ENCODE data around the gene SHROOM3. TPM values are rescaled to one million over a fixed set of nuclear protein-coding genes. Genes with fewer than 3 reads are reported as not detected.

The SHROOM3 gene
- total and polyA plus RNA-seq, 2 donors (not counting 3 experiments of a cell fraction or from before 2014, with no cell fraction given), result 2.7 to 6.7 TPM

- Histone ChIP-seq H3K79me2 (ENCODE audit: control insufficient read depth, insufficient read depth, low read length) (no peaks in the 10 kb centered on the region), H3K9me3 (replicated peaks; ENCODE audit: control insufficient read depth, insufficient read depth, low read length) (no peaks in the 10 kb centered on the region), H3K4me3 (replicated peaks in 1 of 3; ENCODE audit: insufficient read depth in 1 of 3, low read depth in 1 of 3, low read length in 3 of 3) (no peak overlapping the region), H2AFZ (ENCODE audit: low read depth, low read length) (no peak overlapping the region), H3K4me1 (ENCODE audit: control insufficient read depth, extremely low read depth, insufficient read depth, low read length) (no peaks in the 10 kb centered on the region), H3K36me3 (ENCODE audit: control insufficient read depth in 2 of 2, extremely low read depth in 1 of 2, insufficient read depth in 2 of 2, low read length in 2 of 2) (no peaks in the 10 kb centered on the region), H3K27ac (ENCODE audit: insufficient read depth, low read depth, low read length) (no peak overlapping the region), H3K4me2 (ENCODE audit: insufficient read depth, low read length) (no peak overlapping the region), H3K9ac (replicated peaks; ENCODE audit: extremely low read depth, insufficient read depth, low read length) (no peak overlapping the region), H3K9me1 (replicated peaks; ENCODE audit: control insufficient read depth, extremely low read depth, insufficient read depth, low read length) (no peaks in the 10 kb centered on the region), H4K20me1 (replicated peaks; ENCODE audit: control insufficient read depth, extremely low read depth, insufficient read depth, low read length) (no peaks in the 10 kb centered on the region), H3K27me3 (ENCODE audit: control insufficient read depth in 2 of 2, insufficient read depth in 2 of 2, low read length in 2 of 2) (peaks cover 20 to 23% of the 10 kb centered on the region in 2 experiments)
- CTCF ChIA-PET, result interaction anchor here (0.7 to 1.3 kb wide), 3 partner anchors 13 to 61 kb away, joined by 3 to 4 read pairs (median 3); partner anchors contain the start of gene SHROOM3
- intact Hi-C loops (cut with micrococcal nuclease), result no loop called here
- no peak for TF ChIP-seq FOS (IDR thresholded peaks at IDR 0.05; ENCODE audit: borderline replicate concordance, insufficient read depth, low read length)
- TF ChIP-seq JUN (IDR thresholded peaks at IDR 0.05; ENCODE audit: borderline replicate concordance, insufficient read depth, insufficient read length, low read depth), result no peak
- no peak for TF ChIP-seq GATA2 (IDR thresholded peaks at IDR 0.05; ENCODE audit: insufficient read depth, insufficient read length, low read depth, low read length)
- no peak for TF ChIP-seq MAX (IDR thresholded peaks at IDR 0.05; ENCODE audit: insufficient read depth, insufficient read length)
- no peak for TF ChIP-seq MYC (IDR thresholded peaks at IDR 0.05; ENCODE audit: low read depth, low read length)
- no peak for TF ChIP-seq CTCF (IDR thresholded peaks at IDR 0.05; ENCODE audit: extremely low read depth in 1 of 2, insufficient read depth in 1 of 2, low read depth in 1 of 2, low read length in 2 of 2)
- no peak for TF ChIP-seq EZH2 (IDR thresholded peaks at IDR 0.05; ENCODE audit: borderline replicate concordance, low read depth, low read length, severe bottlenecking)
- no peak for TF ChIP-seq POLR2AphosphoS5 (IDR thresholded peaks at IDR 0.05; ENCODE audit: insufficient read depth, low read depth, low read length)
- no peak for TF ChIP-seq POLR2A (IDR thresholded peaks at IDR 0.05; ENCODE audit: low read depth, low read length)
- DNase-seq (ENCODE audit: low read depth, low spot score), result no peak
- POLR2A ChIA-PET, result no interaction called here
- BruUV-seq (replicated peaks), result no TSS peak
- dilution Hi-C loops (cut with MboI; ENCODE audit: extremely low pct_ligation_motif_present, low sequenced_read_pairs), result no loop called here
- no peak for FAIRE-seq
Observed at GRCh38 chr4:76492055-76492454, 57.0 kb downstream of the SHROOM3 start.

All from endothelial cell of umbilical vein (primary cell).